Endothelial cell of umbilical vein (primary cell): ENCODE measurements around the gene RPS25.

Experiments
- CTCF ChIP-seq, 2 donors: IDR thresholded peaks; 1 replicate in 1 of 2; 2 replicates in 1 of 2; pipeline ENCODE4 v1.5.1; 2011; ENCODE audit warnings: low read length in 2 of 2, mild to moderate bottlenecking in 2 of 2, moderate library complexity in 2 of 2, control low read depth in 1 of 2, inconsistent platforms in 1 of 2, low read depth in 1 of 2; ENCODE audit not compliant: insufficient read depth in 1 of 2; ENCODE audit errors: extremely low read depth in 1 of 2
- EZH2 ChIP-seq: IDR thresholded peaks from 2 replicates; pipeline ENCODE4 v1.6.1; 2012; ENCODE audit warnings: borderline replicate concordance, low read depth, mild to moderate bottlenecking, moderate library complexity, low read length, inconsistent platforms; ENCODE audit not compliant: severe bottlenecking
- GATA2 ChIP-seq: IDR thresholded peaks from 2 replicates; pipeline ENCODE4 v1.7.0; 2011; ENCODE audit warnings: low read depth, mild to moderate bottlenecking, moderate library complexity, mixed read lengths, low read length; ENCODE audit not compliant: insufficient read length, insufficient read depth
- MAX ChIP-seq: IDR thresholded peaks from 2 replicates; pipeline ENCODE4 v1.6.1; 2011; ENCODE audit not compliant: insufficient read depth, insufficient read length
- MYC ChIP-seq: IDR thresholded peaks from one replicate; pipeline ENCODE4 v1.6.1; 2011; ENCODE audit warnings: mild to moderate bottlenecking, low read depth, low read length
- POLR2A ChIP-seq: IDR thresholded peaks from 2 replicates; pipeline ENCODE4 v1.6.1; 2012; ENCODE audit warnings: low read depth, mild to moderate bottlenecking, control low read depth, low read length
- POLR2AphosphoS5 ChIP-seq: IDR thresholded peaks from 2 replicates; pipeline ENCODE4 v1.6.1; 2012; ENCODE audit warnings: low read depth, mild to moderate bottlenecking, control low read depth, low read length, moderate library complexity; ENCODE audit not compliant: insufficient read depth

GRCh38 chr11:118980191-118980881 is 37.8 kb downstream of the RPS25 start:
- TF ChIP-seq CTCF (IDR thresholded peaks at IDR 0.05; ENCODE audit: extremely low read depth in 1 of 2, insufficient read depth in 1 of 2, low read depth in 1 of 2, low read length in 2 of 2): no peak
- TF ChIP-seq MYC: no peak
- TF ChIP-seq GATA2: no peak
- peak; percentile 12 for TF ChIP-seq MAX
- no peak for TF ChIP-seq POLR2A
- TF ChIP-seq EZH2: no peak
- no peak for TF ChIP-seq POLR2AphosphoS5
